Activated effector memory CD4-positive, alpha-beta T cell treated with anti-CD3 and anti-CD28 coated beads, Interleukin-2, amount 50 U/mL, for 16 hours (primary cell): ENCODE results near the gene RAB5IF.
"Not testable (repeated sequence)": the region's sequence is repeated elsewhere in the genome, so short reads cannot be mapped to it uniquely, and the experiment has no call there.

Source experiments
- DNase-seq: peaks from one replicate; pipeline ENCODE4 v3.0.0-alpha.2; 2020

The RAB5IF gene

DNA sequence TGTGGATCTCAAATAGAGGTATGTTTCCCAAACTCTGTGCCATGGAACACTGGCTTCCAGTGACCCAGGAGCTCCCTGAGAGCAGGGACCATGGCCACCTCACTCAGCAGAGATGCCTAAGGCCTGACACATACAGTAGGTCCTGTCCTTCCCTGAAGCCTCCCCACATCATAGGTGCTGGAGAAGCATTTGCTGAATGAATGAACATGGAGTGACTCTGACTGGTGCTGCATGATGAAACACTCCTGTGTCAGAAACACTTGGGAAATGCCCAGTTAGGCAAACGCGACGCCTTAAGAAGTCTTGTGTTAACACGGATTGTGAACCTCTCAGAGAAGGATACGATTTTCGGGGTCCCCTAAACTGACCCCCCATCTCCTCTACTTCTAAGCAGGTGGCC is 26.1 kb downstream of the RAB5IF start:
- no peak for DNase-seq

DNA sequence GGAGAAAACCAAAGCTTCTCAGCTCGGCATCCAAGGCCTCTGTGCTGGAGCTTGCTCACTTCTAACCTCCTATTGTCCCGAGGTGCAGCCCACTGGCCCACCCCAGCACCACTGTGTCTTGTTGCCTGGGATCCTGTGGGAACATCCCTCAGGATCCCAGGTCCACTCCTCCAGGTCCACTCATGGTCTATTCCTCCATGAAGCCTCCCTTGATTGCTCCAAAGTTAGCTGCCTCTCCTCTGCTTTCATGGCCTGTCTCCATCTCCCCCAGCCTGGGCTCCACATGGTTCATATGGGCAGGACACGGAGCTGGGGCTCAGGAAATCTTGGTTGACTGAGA is 26.5 kb downstream of the RAB5IF start:
- DNase-seq = no peak

DNA sequence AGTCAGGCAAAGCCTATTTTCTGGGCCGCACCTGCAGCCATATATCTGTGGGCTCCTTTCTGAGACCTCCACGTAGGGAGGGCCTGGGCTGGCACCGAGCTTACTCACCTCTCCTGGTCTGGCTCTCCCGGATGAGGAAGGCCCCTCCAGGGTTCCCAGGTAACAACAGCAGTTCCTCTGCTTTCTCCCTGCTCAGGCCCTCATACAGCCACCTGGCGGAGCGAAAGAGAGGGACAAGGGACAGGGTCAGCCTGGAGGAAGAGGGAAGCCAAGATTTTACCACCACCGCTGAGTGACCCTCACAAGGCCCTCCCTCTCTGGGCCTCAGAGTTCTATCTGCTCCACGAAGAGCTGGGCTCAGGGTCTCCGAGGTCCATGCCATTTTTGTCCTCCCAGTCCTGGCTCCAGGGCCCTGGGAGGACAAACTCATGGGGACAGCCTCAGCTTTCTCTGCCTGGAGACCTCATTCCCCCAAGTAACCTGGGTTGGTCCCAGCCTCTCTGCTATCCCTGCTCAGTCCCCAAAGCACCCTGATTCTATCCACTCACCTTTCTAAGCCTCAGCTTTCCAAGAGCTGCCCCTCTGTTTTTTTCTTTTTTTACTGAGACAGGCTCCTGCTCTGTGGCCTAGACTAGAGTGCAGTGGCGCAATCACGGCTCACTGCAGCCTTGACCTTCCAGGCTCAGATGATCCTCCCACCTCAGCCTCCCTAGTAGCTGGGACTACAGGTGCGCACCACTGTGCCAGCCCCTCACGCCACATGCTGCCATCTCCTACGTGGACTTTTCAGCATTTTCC is 27.1 kb downstream of the RAB5IF start:
- DNase-seq = no peak

DNA sequence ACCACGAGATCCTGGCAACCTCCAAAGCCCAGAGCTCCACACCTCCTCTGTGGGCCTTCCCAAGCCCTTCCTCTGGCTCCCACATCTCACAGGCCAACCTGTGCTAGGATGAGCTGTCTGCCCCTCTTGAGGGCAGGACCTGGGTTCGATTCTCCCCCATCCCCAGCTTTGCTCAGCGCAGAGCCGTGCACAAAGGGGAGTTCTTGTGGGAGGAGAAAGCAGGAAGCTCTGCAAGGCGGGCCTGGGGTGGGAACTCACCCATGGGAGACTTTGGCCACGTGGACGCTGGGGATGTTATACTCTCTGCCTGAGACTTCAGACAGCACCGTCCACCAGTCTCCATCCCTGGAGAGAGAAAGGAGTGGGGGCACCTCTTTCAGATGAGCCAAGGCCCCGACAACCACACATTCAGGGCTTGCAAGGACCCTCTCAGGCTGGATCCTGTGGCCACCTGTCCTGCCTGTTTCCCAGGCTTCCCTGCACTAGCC is 27.8 kb downstream of the RAB5IF start:
- no peak for DNase-seq

DNA sequence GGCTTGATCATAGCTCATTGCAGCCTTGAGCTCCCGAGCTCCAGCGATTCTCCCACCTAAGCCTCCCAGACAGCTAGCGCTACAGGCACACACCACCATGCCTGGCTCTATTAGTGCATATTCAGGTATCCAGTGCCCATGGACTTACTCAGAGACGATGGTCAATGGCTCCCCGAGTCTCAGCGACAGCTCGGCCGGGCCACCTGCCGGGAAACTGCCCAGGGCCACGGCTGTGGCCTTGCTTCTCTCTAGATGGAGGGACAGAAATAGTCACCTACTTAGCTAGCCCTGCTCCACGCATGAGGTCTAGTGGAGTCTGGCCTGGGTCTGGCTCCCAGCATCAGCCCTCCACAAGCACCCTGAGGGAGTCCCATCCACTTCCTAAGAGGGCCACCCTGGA is 28.8 kb downstream of the RAB5IF start:
- no peak for DNase-seq

DNA sequence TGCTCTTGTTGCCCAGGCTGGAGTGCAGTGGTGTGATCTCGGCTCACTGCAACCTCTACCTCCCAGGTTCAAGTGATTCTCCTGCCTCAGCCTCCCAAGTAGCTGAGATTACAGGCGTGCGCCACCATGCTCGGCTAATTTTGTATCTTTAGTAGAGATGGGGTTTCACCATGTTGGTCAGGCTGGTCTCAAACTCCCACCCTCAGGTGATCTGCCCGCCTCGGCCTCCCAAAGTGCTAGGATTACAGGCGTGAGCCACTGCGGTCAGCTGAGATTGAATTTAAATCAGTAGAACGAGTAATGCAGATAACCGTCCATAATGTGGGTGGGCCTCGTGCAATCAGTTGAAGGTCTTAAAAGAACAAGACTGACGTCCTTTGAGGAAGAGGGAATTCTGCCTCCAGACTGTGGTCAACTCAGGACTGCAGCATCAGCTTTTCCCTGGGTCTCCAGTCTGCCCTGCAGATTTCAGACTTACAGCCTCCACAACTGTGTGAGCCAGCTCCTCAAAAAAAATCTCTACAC is 33.4 kb downstream of the RAB5IF start:
- not testable (repeated sequence) for DNase-seq

DNA sequence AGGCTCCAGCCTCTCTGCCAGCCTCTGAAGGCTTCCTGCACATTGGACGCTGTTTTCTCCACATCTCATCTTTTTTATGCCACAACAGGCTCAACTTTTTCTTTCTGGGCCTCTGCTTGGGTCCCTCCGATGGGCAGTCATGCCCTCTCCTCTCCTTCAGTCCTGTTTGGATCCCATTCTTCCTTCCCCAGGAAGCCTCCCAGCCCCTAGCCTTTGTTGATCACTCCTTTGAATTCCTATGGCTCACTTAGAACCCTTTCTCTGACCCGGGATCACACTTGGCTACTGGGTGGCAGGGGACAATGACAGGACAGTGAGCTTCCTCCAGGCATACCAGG is 35.9 kb downstream of the RAB5IF start:
- DNase-seq = no peak

DNA sequence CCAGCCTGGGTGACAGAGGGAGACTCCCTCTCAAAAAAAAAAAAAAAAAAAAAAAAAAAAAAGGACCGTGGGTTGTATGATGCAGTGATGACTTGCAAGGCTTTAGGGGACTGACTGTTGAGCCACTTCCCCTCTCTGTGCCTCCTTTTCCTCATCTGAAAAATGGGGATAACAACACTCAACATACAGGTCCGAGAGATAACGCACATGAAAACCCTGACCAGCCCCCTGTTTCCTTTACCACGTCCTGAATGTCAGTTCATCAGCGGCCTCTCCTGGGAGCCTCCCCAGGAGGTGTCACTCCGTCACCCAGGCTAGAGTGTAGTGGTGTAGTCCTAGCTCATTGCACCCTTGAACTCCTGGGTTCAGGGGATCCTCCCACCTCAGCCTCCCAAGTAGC is 36.6 kb downstream of the RAB5IF start:
- no peak for DNase-seq

DNA sequence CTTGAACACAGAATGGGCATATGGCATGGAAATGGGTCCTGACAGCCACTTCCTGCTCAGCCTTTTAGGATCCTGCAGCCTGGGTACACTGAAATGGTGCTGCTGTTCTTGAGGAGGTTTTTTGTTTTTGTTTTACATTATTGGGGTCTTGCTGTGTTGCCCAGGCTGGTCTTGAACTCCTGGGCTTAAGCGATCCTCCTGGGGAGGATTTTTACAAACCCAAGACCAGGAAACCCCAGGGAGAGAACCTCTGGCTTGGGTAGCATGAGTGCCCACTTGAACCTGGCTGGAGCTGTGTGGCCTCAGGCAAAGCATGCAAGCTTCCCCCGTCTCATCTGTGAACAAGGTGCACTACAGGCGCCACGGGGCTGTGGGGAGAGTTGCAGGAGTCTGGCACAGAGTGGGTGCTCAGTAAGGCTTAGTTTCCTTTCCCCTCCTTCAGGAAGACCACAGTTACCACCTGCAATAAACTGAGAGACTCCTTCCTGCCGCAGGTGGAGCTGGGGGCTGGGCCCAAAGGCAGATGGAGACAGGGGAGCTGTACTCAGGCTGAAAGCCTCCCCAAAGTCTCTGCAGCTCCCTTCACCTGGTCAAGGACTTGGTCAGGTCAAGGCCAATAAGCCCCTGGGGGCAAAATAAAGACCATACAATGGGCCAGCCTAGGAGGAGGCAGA is 38.6 kb downstream of the RAB5IF start:
- DNase-seq = peak; percentile 84

DNA sequence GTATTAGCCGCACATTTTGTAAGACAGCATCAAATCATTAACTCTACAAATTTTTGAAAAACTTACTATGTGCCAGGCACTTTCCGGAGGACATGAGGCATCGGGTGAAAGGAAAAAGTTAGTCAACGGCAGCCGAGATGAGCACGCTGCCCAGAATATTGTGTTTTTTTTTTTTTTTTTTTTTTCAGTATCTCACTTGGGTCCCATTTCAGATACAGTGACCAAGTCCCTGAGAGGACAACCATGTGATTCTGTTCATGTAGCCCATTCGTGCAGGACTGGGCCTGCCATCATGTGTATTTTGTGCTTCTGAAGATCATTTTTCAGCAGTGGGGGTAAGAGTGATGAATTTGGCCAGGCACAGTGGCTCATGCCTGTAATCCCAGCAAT is 39.1 kb downstream of the RAB5IF start:
- DNase-seq = peak; percentile 80

DNA sequence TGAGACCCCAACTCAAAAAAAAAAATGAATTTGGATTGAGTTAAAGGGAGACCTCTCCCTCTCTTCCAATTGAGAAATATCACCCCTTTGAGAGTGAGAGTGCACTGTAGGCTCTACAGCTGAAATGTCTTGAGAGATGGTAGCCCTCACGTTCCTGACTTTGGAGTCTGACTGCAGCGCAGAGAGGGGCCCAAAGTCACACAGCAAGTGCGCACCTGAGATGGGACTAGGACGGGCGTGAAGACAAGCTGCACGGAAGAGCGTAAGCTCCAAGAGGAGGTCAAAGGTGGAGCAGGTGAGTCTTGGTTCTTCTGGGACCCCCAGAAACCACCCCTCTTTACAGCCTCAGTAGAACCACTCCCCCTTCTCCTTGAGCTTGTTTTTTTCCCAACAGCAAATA is 39.8 kb downstream of the RAB5IF start:
- DNase-seq = no peak

DNA sequence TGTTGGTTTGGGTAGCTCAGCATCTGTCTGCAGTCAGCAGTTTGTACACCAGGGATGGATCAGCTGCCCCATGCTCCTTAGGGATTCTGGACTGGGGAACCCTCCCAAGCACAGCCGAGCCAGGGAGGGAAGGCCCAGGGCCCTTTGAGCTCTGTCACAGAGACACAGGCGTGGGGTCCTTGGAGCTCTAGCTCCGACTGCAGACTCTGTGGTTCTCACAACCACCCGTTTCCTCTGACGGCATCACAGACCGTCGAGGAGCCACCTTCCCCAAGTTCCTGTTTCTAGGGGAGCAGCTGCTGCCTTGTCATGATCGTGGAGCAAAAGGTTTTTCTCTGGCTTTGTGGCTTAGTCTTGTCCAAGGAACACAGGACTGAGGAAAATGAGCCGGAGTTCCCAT is 40.4 kb downstream of the RAB5IF start, which contains the start of gene SLA2:
Gene SLA2 (minus strand): TSS at position 199 of the 400 bp plus-strand sequence. CDS start 4,861 bp downstream, outside the sequence.
- DNase-seq = peak; percentile 86

DNA sequence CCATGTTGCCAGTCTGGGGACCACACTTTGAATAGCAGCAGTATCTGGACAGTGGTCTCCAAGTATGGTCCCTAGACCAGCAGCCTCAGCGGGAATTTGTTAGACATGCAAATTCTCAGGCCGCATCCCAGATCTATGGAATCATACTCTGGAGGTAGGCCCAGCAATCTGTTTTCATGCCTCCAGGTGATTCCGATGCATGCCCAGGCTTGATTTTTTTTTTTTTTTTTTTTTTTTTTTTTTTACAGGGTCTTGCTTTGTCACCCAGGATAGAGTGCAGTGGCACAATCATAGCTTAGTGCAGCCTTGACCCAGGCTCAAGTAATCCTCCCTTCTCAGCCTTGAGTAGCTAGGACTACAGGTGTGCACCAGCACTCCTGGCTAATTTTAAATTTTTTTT is 41.1 kb downstream of the RAB5IF start:
- no peak for DNase-seq

DNA sequence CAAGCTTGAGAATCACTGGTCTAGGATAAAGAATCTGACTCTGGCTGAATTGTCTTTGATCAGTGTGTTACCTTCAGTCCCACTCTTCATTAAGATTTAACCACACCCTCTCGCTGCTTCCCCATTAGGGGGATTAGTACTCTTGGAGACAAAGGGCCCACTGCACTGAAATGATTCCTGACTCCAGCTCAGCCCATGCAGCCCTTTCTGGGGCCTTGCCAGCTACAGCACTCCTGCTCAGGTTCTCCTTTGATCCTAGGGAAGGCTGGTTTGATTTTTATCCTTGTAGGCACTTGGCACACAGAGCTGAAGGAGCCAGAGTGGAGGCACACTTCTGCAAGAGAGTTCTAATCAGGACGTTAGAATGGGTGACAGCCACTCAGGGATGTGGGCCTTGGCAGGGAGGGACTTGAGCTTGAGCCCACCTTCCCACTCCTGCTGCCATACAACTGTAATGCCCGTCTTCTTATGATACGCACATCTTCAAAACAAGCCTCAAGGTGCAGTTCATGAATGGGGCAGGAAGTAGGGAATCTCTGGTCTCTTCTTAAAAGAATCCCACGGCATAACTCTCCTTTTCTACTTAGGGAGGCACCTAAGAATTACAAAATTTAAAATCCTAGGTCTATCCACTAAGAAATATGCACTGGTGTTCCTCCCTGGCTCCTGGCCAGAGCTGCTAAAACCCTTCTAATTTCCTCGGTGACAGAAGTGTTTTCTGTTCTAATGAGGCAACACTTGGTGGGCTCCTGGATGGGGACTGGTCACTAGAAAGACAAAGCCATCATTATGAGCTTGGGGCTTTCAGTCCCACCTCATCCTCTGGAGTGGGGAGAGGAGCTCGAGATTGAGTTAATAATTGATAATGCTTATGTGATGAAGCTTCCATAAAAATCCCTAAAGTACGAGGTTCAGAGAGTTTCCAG is 41.9 kb downstream of the RAB5IF start:
- DNase-seq = no peak

DNA sequence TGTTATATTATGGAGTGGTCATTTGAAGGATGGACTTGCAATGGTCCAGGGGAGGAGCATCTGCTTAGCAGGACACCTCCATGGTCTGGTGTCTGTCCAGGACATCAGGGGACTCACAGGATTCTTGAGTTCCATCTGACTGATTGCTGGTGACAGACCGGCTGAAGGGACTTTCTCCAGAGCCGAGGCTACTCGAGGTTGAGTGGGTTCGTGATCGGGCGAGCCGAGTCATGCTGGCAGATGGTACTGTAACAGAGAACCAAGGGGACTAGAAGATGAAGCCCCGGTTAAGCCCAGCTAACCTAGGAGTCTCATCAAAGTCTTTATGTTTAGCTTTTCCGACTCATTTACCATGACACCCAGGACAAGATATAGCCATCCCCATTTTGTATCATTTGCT is 47.9 kb downstream of the RAB5IF start:
- no peak for DNase-seq

DNA sequence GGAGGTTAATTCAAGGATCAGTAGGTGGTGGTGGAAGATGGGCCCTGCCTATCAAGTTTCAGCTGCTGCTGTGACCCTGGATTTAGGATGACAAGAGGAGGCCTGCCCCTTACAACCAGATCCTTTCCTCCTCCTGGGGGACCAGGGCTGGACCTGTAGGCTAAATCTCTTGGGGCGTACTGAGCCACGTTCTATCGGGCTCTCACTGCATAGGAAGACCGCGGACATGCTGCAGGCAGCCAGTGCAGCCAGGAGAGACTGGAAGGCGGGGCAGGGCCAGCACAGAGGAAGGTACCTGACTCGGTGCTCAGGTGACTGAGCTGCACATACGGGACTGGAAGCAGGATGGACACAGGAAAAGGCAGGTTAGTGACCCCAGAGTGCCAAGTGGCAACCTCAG is 48.9 kb downstream of the RAB5IF start:
- no peak for DNase-seq

DNA sequence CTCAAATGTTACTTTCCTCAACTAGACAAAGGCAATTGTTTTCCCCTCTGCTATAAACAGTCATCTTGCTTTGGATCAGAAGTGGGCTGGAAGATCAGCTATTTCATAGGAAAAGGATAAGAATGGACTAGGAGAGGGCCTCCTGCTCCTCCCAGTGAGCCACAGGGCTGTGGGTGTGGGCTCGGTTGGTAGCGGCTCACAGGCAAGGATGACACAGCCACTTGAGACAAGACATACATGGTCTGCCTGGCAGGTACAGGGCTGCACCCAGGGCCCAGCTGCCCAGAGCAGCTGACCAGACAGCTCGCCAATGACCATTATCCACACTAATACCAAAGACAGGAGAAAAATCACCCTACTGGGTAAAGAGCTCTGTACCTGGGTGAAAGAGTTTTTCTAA is 49.4 kb downstream of the RAB5IF start:
- DNase-seq = no peak

DNA sequence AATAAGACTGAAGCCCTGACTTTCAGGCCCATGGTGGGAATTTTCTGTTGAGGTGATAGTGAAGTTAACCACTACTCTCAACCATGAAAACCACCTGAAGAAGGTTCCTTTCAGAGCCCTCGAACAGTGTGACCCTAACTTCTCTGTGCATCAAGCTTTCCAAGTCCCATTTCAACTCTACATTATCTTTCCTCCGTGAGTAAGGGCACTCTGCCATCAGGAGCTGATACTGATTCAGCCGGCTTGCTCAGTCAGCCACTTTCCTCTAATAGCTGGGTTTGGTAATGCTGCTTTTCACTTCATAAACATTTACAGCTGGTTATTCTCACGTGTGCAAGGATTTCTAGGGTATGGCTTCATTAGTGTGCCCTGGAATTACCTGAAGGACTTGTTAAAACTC is 51.2 kb downstream of the RAB5IF start:
- DNase-seq = no peak

DNA sequence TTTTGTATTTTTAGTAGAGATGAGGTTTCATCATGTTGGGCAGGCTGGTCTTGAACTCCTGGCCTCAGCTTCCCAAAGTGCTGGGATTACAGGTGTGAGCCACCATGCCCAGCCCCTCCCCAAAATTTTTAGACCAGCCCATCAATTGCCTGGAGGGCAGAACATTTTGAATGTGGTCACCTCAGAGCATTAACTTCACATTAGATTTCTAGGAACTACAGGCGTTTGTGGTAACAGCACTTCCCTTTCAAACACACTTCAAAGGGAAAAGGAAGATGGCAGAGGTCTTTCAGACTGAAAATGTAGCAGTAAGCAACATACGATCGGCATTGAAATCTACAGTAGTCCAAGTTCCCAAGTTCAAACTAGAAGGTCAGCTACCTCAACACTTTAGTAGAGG is 52.7 kb downstream of the RAB5IF start:
- DNase-seq = no peak
